GM10847 (cell line): ENCODE measurements around the gene STAG3.
A peak's percentile ranks its signal among the peaks of the same experiment; 100 is the strongest.

Experiments
- POLR2A ChIP-seq: IDR thresholded peaks from 2 replicates; pipeline ENCODE4 v1.6.1; 2011; ENCODE audit not compliant: insufficient read length; ENCODE audit errors: extremely low read depth

STAG3 gene, protein sequence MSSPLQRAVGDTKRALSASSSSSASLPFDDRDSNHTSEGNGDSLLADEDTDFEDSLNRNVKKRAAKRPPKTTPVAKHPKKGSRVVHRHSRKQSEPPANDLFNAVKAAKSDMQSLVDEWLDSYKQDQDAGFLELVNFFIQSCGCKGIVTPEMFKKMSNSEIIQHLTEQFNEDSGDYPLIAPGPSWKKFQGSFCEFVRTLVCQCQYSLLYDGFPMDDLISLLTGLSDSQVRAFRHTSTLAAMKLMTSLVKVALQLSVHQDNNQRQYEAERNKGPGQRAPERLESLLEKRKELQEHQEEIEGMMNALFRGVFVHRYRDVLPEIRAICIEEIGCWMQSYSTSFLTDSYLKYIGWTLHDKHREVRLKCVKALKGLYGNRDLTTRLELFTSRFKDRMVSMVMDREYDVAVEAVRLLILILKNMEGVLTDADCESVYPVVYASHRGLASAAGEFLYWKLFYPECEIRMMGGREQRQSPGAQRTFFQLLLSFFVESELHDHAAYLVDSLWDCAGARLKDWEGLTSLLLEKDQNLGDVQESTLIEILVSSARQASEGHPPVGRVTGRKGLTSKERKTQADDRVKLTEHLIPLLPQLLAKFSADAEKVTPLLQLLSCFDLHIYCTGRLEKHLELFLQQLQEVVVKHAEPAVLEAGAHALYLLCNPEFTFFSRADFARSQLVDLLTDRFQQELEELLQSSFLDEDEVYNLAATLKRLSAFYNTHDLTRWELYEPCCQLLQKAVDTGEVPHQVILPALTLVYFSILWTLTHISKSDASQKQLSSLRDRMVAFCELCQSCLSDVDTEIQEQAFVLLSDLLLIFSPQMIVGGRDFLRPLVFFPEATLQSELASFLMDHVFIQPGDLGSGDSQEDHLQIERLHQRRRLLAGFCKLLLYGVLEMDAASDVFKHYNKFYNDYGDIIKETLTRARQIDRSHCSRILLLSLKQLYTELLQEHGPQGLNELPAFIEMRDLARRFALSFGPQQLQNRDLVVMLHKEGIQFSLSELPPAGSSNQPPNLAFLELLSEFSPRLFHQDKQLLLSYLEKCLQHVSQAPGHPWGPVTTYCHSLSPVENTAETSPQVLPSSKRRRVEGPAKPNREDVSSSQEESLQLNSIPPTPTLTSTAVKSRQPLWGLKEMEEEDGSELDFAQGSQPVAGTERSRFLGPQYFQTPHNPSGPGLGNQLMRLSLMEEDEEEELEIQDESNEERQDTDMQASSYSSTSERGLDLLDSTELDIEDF

GRCh38 chr7:100177045-100178001 is at the start of gene STAG3, which contains the start of gene GPC2:
Gene STAG3, plus strand, starts transcription at chr7:100177918. Its CDS starts 2,639 bp downstream, at chr7:100180557.
Gene GPC2, minus strand, starts transcription at chr7:100177381. Its CDS starts 182 bp downstream, at chr7:100177199.
- TF ChIP-seq POLR2A, result no peak

DNA sequence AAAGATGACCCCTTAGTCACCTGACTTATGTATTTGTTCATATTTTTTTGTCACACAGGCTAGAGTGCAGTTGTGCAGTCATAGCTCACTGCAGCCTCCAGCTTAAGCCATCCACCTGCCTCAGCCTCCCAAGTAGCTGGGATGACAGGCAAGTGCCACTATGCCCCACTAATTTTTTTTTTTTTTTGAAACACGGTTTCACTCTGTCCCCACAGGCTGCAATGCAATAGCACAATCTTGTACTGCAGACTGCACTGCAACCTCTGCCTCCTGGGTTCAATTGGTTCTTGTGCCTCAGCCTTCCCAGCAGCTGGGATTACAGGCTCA is 49.1 kb upstream of the STAG3 start:
- TF ChIP-seq POLR2A, result no peak

GRCh38 chr7:100130608-100131453 is 46.9 kb upstream of the STAG3 start:
- no peak for TF ChIP-seq POLR2A

DNA sequence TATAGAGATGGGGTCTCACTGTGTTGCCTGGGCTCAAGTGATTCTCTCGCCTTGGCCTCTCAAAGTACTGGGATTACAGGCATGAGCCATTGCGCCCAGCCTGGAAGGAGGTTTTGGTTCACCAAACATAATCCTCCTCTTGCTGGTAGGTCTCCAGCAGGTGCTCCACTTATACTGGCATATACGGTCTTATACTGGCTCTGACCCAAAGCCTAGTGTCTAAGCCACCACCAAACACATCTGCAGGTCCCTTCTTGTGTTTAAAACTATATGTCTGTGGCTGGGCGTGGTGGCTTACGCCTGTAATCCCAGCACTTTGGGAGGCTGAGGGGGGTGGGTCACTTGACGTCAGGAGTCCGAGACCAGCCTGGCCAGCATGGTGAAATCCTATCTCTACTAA is 45.6 kb upstream of the STAG3 start:
- TF ChIP-seq POLR2A, result no peak

DNA sequence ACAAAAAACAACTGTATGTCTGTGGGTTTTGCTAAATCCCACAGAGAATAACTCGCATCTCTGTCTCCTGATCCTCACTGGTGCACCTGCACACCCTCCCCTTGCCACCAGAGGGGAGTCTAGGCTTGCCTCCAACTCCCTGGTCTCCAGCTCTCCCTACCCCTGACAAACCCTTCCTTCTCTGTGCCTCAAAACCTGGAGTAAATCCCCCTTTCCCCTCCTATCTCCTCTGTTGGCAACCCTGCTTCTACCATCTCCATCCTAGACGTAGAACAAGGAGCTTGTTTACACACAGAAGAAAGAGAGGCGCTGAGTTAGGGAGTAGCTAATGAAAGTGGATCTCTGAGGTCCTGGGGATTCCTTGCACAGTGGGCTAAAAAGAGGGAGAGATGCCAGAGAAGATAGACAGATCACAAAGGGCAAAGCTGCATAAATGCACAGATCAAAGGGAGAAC is 45.0 kb upstream of the STAG3 start:
- no peak for TF ChIP-seq POLR2A

DNA sequence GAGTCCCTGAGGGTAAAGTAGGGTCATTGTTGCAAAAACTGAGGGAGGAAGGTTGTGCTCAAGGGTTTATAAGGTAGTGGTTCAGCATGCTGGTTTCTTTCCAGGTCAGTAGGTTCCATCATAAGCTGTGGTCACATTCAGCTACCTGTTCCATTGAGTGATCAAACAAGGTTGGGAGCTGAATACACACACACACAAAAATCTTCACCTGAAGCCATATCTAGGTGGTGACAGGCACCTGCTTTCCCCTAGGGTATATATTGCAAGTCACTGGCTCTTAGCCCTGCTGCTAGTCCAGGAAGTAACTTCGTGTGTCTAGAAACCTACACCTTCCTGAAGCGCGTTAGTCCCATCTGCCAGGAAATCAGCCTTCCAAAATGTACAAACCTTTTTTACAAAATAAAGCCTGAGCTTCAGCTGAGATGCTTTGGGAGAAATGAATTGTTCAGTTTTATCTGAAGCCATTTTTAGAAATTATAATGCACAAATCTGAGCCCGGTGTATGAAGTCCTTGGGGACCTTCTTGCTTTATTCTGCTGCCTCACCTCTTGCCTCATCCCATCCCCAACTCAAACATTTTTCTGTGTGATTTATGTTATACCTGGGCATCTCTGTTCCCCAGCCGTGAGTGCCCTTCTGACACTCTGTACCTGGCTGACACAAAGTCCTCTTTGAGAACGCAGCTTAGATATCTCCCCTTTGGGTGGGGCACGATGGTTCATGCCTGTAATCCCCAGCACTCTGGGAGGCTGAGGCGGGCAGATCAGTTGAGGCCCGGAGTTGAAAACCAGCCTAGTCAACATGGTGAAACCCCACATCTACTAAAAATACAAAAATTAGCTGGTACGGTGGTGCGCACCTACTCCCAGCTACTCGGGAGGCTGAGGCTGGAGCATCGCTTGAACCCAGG is 39.6 kb upstream of the STAG3 start:
- no peak for TF ChIP-seq POLR2A

DNA sequence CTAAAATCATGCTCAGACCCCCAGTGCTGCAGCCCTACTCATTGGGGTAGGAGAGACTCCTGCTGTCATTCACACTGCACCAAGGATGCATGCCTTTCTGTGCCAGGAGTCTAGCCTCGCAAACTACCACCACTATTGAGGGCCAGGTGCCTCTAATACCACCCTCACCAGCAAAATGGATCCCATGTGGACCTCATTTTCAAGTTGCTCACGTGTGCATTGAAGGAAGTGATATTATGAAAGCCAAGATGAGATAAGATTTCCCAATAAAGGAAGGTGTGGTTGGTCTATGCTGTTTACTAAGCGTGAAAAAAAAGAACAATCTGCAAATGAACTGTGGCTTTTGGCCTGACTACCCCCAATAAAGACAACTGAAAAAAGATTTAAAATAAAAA is 36.2 kb upstream of the STAG3 start:
- no peak for TF ChIP-seq POLR2A

DNA sequence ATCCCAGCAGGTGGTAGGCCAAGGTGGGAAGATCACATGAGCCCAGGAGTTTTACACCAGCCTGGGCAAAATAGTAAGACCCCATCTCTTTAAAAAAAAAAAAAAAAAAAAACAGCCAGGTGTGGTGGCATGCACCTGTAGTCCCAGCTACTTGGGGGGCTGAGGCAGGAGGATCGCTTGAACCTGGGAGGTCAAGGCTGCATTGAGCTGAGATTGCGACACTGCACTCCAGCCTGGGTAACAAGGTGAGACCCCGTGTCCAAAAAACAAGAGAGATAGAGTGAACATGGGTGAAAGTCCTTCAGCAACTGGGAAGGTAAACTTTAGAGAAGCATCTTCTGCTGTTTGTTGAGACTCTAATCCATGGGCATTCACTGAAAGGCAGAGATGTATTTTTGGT is 35.3 kb upstream of the STAG3 start:
- no peak for TF ChIP-seq POLR2A

- no peak for TF ChIP-seq POLR2A
Measured at GRCh38 chr7:100147278-100147677, 30.4 kb upstream of the STAG3 start.

DNA sequence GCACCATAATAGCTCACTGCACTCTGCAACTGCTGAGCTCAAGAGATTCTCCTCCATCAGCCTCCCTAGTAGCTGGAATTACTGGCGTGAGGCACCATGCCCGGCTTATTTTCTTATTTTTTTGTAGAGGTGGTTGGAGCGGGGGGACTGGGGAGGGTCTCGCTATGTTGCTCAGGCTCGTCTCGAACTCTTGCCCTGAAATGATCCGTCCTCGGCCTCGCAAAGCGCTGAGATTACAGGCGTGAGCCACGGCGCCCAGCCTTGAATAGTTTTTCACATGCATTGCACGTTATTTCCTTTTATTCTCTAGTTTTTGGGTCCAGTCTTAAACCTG is 29.5 kb upstream of the STAG3 start:
- TF ChIP-seq POLR2A, result no peak

DNA sequence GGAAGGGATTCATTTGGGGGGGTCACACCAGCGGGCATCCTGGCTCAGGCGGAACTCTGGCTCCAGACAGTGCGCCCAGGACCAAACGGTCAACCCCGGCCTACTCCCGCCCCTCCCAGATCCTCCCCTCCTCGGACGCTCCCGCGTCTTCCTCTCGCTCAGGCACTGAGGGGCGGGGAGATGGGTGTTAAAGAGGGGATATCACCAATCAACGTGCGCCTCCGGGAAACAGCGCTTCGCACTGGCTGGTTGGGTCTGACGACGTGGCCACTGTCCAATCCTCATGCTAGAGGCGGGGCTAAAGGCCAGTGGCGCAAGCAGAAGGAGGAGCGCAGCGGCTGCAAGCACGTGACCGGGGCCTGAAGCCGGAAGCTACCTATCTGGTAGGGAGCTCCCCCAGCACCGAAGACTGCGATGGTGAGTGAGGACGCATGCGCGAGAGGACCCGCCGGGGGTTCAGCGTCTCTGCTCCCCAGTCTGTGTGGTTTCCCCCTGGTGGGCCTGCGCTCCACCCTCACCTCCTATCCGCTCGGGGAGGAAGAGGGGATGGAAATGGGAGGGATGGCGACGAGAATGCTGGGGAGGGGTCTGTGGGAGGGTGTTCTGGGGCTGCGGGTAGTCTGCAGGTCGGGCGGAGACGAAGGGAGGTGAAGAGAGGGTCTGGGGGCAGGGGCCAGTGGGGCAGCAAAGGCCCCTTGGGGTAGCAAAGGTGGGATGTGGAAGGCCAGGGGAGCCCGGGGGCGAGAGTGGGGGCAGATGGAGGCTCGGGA is 29.0 kb upstream of the STAG3 start, which contains the start of gene LAMTOR4:
Gene LAMTOR4, plus strand, starts transcription at position 360 of the 770 bp plus-strand sequence. Its CDS starts 55 bp downstream, at position 415.
- TF ChIP-seq POLR2A, result peak; percentile 85

- no peak for TF ChIP-seq POLR2A
Measured at GRCh38 chr7:100152404-100152803, 25.3 kb upstream of the STAG3 start.
